COR-L47 (cell line): ENCODE results near the gene ACAN.
"Not testable (repeated sequence)": the region's sequence is repeated elsewhere in the genome, so short reads cannot be mapped to it uniquely, and the experiment has no call there.

Experiments
- DNase-seq: peaks from one replicate; lab custom pipeline; 2025; lab: John Stamatoyannopoulos, UW

ACAN gene

GRCh38 chr15:88902846-88903245, 99.6 kb downstream of the ACAN start:
- DNase-seq: no peak

GRCh38 chr15:88904257-88904623, 101.0 kb downstream of the ACAN start:
- no peak for DNase-seq

GRCh38 chr15:88904624-88905327, 101.5 kb downstream of the ACAN start:
- peak; percentile 31 for DNase-seq

GRCh38 chr15:88905576-88905975, 102.3 kb downstream of the ACAN start:
- DNase-seq: no peak

GRCh38 chr15:88906130-88906529, 102.9 kb downstream of the ACAN start:
- no peak for DNase-seq

- DNase-seq: no peak
These were observed 103.3 kb downstream of the ACAN start for GRCh38 chr15:88906551-88906950.

- no peak for DNase-seq
These were observed 103.9 kb downstream of the ACAN start for GRCh38 chr15:88907111-88907510.

GRCh38 chr15:88908123-88908522, 104.9 kb downstream of the ACAN start:
- DNase-seq: no peak

- DNase-seq: no peak
These were observed 105.7 kb downstream of the ACAN start for GRCh38 chr15:88908697-88909621.

- no peak for DNase-seq
These were observed 107.0 kb downstream of the ACAN start for GRCh38 chr15:88909956-88910831.

GRCh38 chr15:88911766-88912118, 108.5 kb downstream of the ACAN start:
- DNase-seq: no peak

- no peak for DNase-seq
These were observed 109.3 kb downstream of the ACAN start for GRCh38 chr15:88912500-88912921.

GRCh38 chr15:88913017-88913849, 110.0 kb downstream of the ACAN start, which contains the start of gene MFGE8:
TSS of gene MFGE8 (minus strand) at chr15:88913379. CDS start at chr15:88913319, 60 bp downstream.
- no peak for DNase-seq

- no peak for DNase-seq
These were observed 110.6 kb downstream of the ACAN start for GRCh38 chr15:88913850-88914169.

GRCh38 chr15:88915354-88915753, 112.1 kb downstream of the ACAN start:
- no peak for DNase-seq

GRCh38 chr15:88917760-88918159, 114.5 kb downstream of the ACAN start:
- DNase-seq: no peak

- DNase-seq: no peak
These were observed 115.5 kb downstream of the ACAN start for GRCh38 chr15:88918738-88919137.

- DNase-seq: no peak
These were observed 117.1 kb downstream of the ACAN start for GRCh38 chr15:88920186-88920891.

- not testable (repeated sequence) for DNase-seq
These were observed 117.7 kb downstream of the ACAN start for GRCh38 chr15:88920892-88921435.
